ENCODE data around the gene ABCC3. TPM values are rescaled to one million over a fixed set of nuclear protein-coding genes. Genes with fewer than 3 reads are reported as not detected.

Gene ABCC3
- total and polyA plus RNA-seq, 2 donors (not counting 1 experiment from before 2014, with no cell fraction given): 11.5 to 34.8 TPM

DNA sequence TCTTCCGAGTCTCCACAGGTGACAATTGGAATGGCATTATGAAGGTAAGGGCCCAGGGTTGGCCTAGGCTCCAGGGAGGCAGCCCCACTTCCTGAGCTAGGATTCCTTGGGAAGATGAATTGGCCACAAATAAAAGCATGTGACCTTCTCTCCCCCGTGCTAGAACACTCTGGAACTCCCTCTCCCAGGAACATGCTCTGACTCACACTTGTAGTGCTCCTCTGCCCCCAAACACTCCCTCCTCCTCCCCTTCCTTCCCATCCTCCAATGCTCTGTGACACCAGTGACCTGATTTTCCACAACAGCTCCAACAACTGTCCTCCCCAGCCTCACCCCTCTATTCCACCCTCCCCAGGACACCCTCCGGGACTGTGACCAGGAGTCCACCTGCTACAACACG, 16.4 kb upstream of the ABCC3 start:
- Histone ChIP-seq H4K20me1 (ENCODE audit: control insufficient read depth, extremely low read depth, insufficient read depth, low read length) (no peaks in the 10 kb centered on the region), H3K4me3 (replicated peaks in 1 of 4; ENCODE audit: control extremely low read depth in 1 of 4, insufficient read depth in 1 of 4, low read depth in 3 of 4, low read length in 4 of 4) (no peak overlapping the region), H3K79me2 (ENCODE audit: control insufficient read depth, insufficient read depth, low read length) (no peaks in the 10 kb centered on the region), H2AFZ (ENCODE audit: low read length) (no peak overlapping the region), H3K9ac (ENCODE audit: insufficient read depth, low read length) (no peak overlapping the region), H3K4me2 (ENCODE audit: extremely low read depth, insufficient read depth, low read length) (no peak overlapping the region), H3K4me1 (ENCODE audit: control insufficient read depth, extremely low read depth, insufficient read depth, low read length) (peaks cover 2% of the 10 kb centered on the region), H3K27me3 (ENCODE audit: control insufficient read depth, insufficient read depth, low read length) (no peaks in the 10 kb centered on the region), H3K9me3 (ENCODE audit: control insufficient read depth, insufficient read depth, low read depth, low read length) (no peaks in the 10 kb centered on the region), H3K27ac (ENCODE audit: insufficient read depth, low read length) (no peak overlapping the region), H3K36me3 (ENCODE audit: control insufficient read depth, insufficient read depth, low read length) (no peaks in the 10 kb centered on the region)
- no peak for TF ChIP-seq EZH2 (IDR thresholded peaks at IDR 0.05; ENCODE audit: low read length, missing control alignments)
- TF ChIP-seq, protein P1, sequence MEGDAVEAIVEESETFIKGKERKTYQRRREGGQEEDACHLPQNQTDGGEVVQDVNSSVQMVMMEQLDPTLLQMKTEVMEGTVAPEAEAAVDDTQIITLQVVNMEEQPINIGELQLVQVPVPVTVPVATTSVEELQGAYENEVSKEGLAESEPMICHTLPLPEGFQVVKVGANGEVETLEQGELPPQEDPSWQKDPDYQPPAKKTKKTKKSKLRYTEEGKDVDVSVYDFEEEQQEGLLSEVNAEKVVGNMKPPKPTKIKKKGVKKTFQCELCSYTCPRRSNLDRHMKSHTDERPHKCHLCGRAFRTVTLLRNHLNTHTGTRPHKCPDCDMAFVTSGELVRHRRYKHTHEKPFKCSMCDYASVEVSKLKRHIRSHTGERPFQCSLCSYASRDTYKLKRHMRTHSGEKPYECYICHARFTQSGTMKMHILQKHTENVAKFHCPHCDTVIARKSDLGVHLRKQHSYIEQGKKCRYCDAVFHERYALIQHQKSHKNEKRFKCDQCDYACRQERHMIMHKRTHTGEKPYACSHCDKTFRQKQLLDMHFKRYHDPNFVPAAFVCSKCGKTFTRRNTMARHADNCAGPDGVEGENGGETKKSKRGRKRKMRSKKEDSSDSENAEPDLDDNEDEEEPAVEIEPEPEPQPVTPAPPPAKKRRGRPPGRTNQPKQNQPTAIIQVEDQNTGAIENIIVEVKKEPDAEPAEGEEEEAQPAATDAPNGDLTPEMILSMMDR (conservative IDR thresholded peaks at IDR 0.05 in 1 of 2, IDR thresholded peaks at IDR 0.05 in 1 of 2; ENCODE audit: low read depth in 1 of 2, low read length in 2 of 2): no peak
- peak; percentile 31 to 47 for DNase-seq (ENCODE audit: low read depth in 2 of 2)

DNA sequence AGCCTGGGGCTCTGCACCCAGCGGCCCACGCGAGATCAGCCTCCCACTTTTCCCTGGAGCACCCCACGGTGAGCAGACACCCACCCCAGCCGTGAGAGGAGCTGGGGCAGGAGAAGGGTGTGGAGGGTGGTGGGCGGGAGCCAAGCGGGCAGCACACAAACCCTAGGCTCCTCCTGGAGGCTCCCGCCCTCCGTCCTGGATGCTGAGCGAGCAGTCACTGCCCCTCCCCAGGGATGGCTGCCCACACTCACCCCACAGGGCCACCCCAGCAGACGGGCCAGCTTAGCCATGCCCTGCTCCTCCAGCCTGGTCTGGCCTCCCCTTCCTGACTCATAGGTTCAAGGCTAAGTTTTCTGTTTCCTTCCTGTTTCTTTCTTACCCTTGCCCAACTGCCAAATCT, 15.7 kb upstream of the ABCC3 start:
- H3K27ac ChIP-seq (ENCODE audit: insufficient read depth, low read length): no peak overlapping the region
- TF ChIP-seq EZH2 (IDR thresholded peaks at IDR 0.05; ENCODE audit: low read length, missing control alignments): no peak
- TF ChIP-seq, protein P1 (conservative IDR thresholded peaks at IDR 0.05 in 1 of 2, IDR thresholded peaks at IDR 0.05 in 1 of 2; ENCODE audit: low read depth in 1 of 2, low read length in 2 of 2): no peak
- H3K4me2 ChIP-seq (ENCODE audit: extremely low read depth, insufficient read depth, low read length): no peak overlapping the region
- H2AFZ ChIP-seq (ENCODE audit: low read length): no peak overlapping the region
- H3K36me3 ChIP-seq (ENCODE audit: control insufficient read depth, insufficient read depth, low read length): no peaks in the 10 kb centered on the region
- peaks cover 2% of the 10 kb centered on the region for H3K4me1 ChIP-seq (ENCODE audit: control insufficient read depth, extremely low read depth, insufficient read depth, low read length)
- no peak for DNase-seq (ENCODE audit: low read depth in 2 of 2)
- no peaks in the 10 kb centered on the region for H4K20me1 ChIP-seq (ENCODE audit: control insufficient read depth, extremely low read depth, insufficient read depth, low read length)
- H3K27me3 ChIP-seq (ENCODE audit: control insufficient read depth, insufficient read depth, low read length): no peaks in the 10 kb centered on the region
- no peak overlapping the region for H3K4me3 ChIP-seq (replicated peaks in 1 of 4; ENCODE audit: control extremely low read depth in 1 of 4, insufficient read depth in 1 of 4, low read depth in 3 of 4, low read length in 4 of 4)
- no peak overlapping the region for H3K9ac ChIP-seq (ENCODE audit: insufficient read depth, low read length)
- H3K79me2 ChIP-seq (ENCODE audit: control insufficient read depth, insufficient read depth, low read length): no peaks in the 10 kb centered on the region
- no peaks in the 10 kb centered on the region for H3K9me3 ChIP-seq (ENCODE audit: control insufficient read depth, insufficient read depth, low read depth, low read length)

DNA sequence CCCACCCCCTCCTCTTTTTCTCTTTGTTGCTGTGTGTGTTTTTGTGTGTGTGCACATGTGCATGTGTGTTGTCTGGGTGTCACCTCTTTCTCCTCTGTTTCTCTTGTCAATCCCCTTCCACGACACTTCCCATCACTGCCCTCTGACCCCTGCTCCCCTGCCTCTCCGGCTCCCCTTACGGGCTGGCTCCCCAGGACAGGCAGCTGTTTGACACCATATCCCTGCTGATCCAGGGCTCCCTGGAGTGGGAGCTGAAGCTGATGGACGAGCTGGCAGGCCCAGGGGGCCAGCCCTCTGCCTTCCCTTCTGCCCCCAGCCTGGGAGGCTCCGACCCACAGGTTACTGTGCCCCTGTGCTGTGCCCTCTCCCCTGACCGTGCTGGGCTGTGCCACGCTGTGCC, 15.2 kb upstream of the ABCC3 start:
- Histone ChIP-seq H4K20me1 (ENCODE audit: control insufficient read depth, extremely low read depth, insufficient read depth, low read length) (no peaks in the 10 kb centered on the region), H3K79me2 (ENCODE audit: control insufficient read depth, insufficient read depth, low read length) (no peaks in the 10 kb centered on the region), H3K9me3 (ENCODE audit: control insufficient read depth, insufficient read depth, low read depth, low read length) (no peaks in the 10 kb centered on the region), H3K4me1 (ENCODE audit: control insufficient read depth, extremely low read depth, insufficient read depth, low read length) (peaks cover 2% of the 10 kb centered on the region), H3K27me3 (ENCODE audit: control insufficient read depth, insufficient read depth, low read length) (no peaks in the 10 kb centered on the region), H3K9ac (ENCODE audit: insufficient read depth, low read length) (no peak overlapping the region), H2AFZ (ENCODE audit: low read length) (no peak overlapping the region), H3K36me3 (ENCODE audit: control insufficient read depth, insufficient read depth, low read length) (no peaks in the 10 kb centered on the region), H3K27ac (ENCODE audit: insufficient read depth, low read length) (no peak overlapping the region), H3K4me3 (replicated peaks in 1 of 4; ENCODE audit: control extremely low read depth in 1 of 4, insufficient read depth in 1 of 4, low read depth in 3 of 4, low read length in 4 of 4) (no peak overlapping the region), H3K4me2 (ENCODE audit: extremely low read depth, insufficient read depth, low read length) (no peak overlapping the region)
- DNase-seq (ENCODE audit: low read depth in 2 of 2): no peak
- no peak for TF ChIP-seq EZH2 (IDR thresholded peaks at IDR 0.05; ENCODE audit: low read length, missing control alignments)
- TF ChIP-seq, protein P1 (conservative IDR thresholded peaks at IDR 0.05 in 1 of 2, IDR thresholded peaks at IDR 0.05 in 1 of 2; ENCODE audit: low read depth in 1 of 2, low read length in 2 of 2): no peak
